ENCODE results near the gene CIBAR2. TPM values are rescaled to one million over a fixed set of nuclear protein-coding genes. Genes with fewer than 3 reads are reported as not detected.

Gene CIBAR2
- total RNA-seq, 2 experiments from 2014 or later: not detected

DNA sequence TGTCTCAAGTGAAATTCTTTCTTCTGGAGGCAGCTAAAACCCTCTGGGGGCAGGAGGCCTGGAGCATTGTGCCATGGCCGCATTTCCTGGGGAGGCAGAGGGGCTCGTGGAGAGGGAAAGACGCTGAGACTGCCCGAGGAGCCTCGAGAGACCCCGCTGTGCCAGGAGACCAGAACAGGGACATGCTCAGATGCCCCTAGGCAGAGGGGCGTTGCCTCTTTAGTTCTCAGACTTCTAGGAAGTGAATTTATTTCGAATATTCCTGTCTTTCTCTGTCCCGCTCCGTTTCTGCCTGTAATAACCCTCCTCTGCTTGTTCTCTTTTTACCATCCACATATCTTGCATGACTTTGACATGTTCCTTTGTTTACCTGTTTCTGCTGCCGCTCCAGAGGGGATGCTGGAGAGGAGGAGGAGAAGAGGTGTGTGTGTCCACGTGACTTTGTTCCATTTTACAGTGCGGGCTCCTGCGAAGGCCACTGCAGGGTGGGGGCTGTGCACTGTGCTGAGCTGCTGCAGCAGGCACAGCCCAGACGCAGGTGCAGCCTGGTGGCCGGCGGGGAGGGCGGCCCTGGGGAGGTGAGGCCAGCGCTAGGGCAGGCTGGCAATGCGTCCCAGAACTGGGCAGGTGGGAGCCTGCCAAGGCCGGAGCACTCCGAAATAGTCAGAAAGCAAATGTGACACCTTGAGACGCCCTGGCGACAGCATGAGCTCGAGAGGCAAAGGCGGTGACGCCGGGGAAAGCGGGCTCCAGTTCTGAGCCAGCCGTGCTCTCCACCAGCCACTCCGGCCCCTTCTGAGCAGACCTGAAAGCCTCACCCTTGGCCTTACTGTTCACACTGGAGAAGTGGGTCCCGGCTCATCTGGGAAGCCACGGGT lies 29.9 kb downstream of the CIBAR2 start:
- Histone ChIP-seq H3K9me3 (ENCODE audit: control insufficient read depth in 1 of 2, insufficient read depth in 1 of 2, low read length in 2 of 2) (no peaks in the 10 kb centered on the region), H3K36me3 (ENCODE audit: insufficient read depth, low read length) (peaks cover 12% of the 10 kb centered on the region), H3K4me3 (ENCODE audit: low read length) (no peak overlapping the region), H3K4me1 (ENCODE audit: insufficient read depth, low read length) (peaks cover 17% of the 10 kb centered on the region), H3K27me3 (ENCODE audit: control insufficient read depth in 1 of 2, insufficient read depth in 2 of 2, low read length in 2 of 2) (no peaks in the 10 kb centered on the region), H3K27ac (ENCODE audit: low read depth in 1 of 2, low read length in 2 of 2) (no peak overlapping the region)
- Mint-ChIP-seq H3K9me3 (no peaks in the 10 kb centered on the region), H3K36me3 (ENCODE audit: low read depth) (peaks cover 31% of the 10 kb centered on the region), H3K4me3 (no peak overlapping the region), H3K27ac (no peak overlapping the region), H3K27me3 (no peaks in the 10 kb centered on the region), H3K4me1 (ENCODE audit: low read depth) (peaks cover 20% of the 10 kb centered on the region)
- TF ChIP-seq, protein P1, sequence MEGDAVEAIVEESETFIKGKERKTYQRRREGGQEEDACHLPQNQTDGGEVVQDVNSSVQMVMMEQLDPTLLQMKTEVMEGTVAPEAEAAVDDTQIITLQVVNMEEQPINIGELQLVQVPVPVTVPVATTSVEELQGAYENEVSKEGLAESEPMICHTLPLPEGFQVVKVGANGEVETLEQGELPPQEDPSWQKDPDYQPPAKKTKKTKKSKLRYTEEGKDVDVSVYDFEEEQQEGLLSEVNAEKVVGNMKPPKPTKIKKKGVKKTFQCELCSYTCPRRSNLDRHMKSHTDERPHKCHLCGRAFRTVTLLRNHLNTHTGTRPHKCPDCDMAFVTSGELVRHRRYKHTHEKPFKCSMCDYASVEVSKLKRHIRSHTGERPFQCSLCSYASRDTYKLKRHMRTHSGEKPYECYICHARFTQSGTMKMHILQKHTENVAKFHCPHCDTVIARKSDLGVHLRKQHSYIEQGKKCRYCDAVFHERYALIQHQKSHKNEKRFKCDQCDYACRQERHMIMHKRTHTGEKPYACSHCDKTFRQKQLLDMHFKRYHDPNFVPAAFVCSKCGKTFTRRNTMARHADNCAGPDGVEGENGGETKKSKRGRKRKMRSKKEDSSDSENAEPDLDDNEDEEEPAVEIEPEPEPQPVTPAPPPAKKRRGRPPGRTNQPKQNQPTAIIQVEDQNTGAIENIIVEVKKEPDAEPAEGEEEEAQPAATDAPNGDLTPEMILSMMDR (IDR thresholded peaks at IDR 0.05): no peak
- POLR2A ChIA-PET: no interaction called here
- ATAC-seq (ENCODE audit: poor library complexity) (no peak), DNase-seq (no peak)
- CTCF ChIA-PET: no interaction called here
- intact Hi-C loops (cut with DNase I, micrococcal nuclease): loop anchor here in 1 of 2 experiments (10.0 kb wide), 1 partner anchor 328 kb away; no protein-coding TSS in a partner anchor

DNA sequence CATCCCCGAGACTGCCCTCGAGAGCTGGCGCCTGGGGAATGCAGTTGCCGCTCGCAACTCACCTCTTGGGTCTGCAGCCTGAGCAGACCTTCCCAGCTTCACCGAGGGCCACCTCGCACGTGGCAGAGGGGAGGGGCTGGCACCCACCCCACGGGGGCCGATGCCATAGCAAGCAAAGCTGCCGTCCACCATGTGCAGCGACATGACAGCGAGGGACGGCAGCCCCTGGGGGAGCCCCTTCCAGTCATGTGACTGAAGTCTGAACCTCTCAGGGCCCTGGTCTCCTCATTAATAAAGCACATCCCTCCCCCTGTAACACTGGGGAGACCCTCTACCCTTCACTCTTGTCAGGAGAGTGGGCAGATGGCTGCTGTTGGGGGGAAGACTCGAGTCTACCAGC lies 30.5 kb downstream of the CIBAR2 start:
- no peak overlapping the region for H3K27ac Mint-ChIP-seq
- intact Hi-C loops (cut with DNase I, micrococcal nuclease): loop anchor here in 1 of 2 experiments (10.0 kb wide), 1 partner anchor 327 kb away; no protein-coding TSS in a partner anchor
- POLR2A ChIA-PET: no interaction called here

DNA sequence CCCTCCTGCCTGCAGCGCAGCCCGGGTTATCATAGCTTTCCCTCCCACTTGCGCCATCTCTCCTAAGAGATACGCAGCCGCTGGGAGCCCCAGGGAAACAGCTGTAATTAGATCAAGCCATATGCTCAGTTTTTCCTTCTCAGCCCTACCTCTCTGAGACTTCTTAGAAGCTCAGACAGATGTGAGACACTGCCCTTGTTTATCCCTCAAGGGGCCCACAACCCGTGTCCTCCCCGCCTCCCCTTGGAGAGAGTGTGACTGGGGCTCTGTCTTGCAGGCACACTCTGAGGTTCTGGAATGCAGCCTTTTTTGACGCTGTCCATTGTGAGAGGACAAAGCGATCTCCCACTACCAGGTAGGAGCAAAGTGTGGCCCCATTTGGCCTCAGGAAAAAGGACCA lies 31.2 kb downstream of the CIBAR2 start:
- CTCF ChIA-PET: no interaction called here
- no peak for ATAC-seq (ENCODE audit: poor library complexity)
- H3K4me3 Mint-ChIP-seq: no peak overlapping the region
- intact Hi-C loops (cut with DNase I, micrococcal nuclease): loop anchor here in 1 of 2 experiments (10.0 kb wide), 1 partner anchor 326 kb away; no protein-coding TSS in a partner anchor
- TF ChIP-seq, protein P1 (IDR thresholded peaks at IDR 0.05): no peak
- H3K27me3 ChIP-seq (ENCODE audit: control insufficient read depth in 1 of 2, insufficient read depth in 2 of 2, low read length in 2 of 2): no peaks in the 10 kb centered on the region
- H3K27ac Mint-ChIP-seq: no peak overlapping the region
- H3K4me3 ChIP-seq (ENCODE audit: low read length): no peak overlapping the region
- H3K27ac ChIP-seq (ENCODE audit: low read depth in 1 of 2, low read length in 2 of 2): no peak overlapping the region
- H3K9me3 Mint-ChIP-seq: no peaks in the 10 kb centered on the region
- peaks cover 12% of the 10 kb centered on the region for H3K4me1 Mint-ChIP-seq (ENCODE audit: low read depth)
- H3K36me3 ChIP-seq (ENCODE audit: insufficient read depth, low read length): peaks cover 17% of the 10 kb centered on the region
- POLR2A ChIA-PET: no interaction called here
- H3K9me3 ChIP-seq (ENCODE audit: control insufficient read depth in 1 of 2, insufficient read depth in 1 of 2, low read length in 2 of 2): no peaks in the 10 kb centered on the region
- no peak for DNase-seq
- H3K36me3 Mint-ChIP-seq (ENCODE audit: low read depth): peaks cover 41% of the 10 kb centered on the region
- no peaks in the 10 kb centered on the region for H3K27me3 Mint-ChIP-seq
- H3K4me1 ChIP-seq (ENCODE audit: insufficient read depth, low read length): peaks cover 6% of the 10 kb centered on the region

More for the DNA sequence above, 30.5 kb downstream of the CIBAR2 start:
- peaks cover 15% of the 10 kb centered on the region for H3K4me1 Mint-ChIP-seq (ENCODE audit: low read depth)
- Histone ChIP-seq H3K4me3 (ENCODE audit: low read length) (no peak overlapping the region), H3K27me3 (ENCODE audit: control insufficient read depth in 1 of 2, insufficient read depth in 2 of 2, low read length in 2 of 2) (no peaks in the 10 kb centered on the region), H3K36me3 (ENCODE audit: insufficient read depth, low read length) (peaks cover 17% of the 10 kb centered on the region), H3K27ac (ENCODE audit: low read depth in 1 of 2, low read length in 2 of 2) (no peak overlapping the region), H3K9me3 (ENCODE audit: control insufficient read depth in 1 of 2, insufficient read depth in 1 of 2, low read length in 2 of 2) (no peaks in the 10 kb centered on the region), H3K4me1 (ENCODE audit: insufficient read depth, low read length) (peaks cover 13% of the 10 kb centered on the region)
- ATAC-seq (ENCODE audit: poor library complexity) (no peak), DNase-seq (no peak)
- H3K27me3 Mint-ChIP-seq: no peaks in the 10 kb centered on the region
- TF ChIP-seq, protein P1 (IDR thresholded peaks at IDR 0.05): no peak
- no peaks in the 10 kb centered on the region for H3K9me3 Mint-ChIP-seq
- CTCF ChIA-PET: no interaction called here
- no peak overlapping the region for H3K4me3 Mint-ChIP-seq
- H3K36me3 Mint-ChIP-seq (ENCODE audit: low read depth): peaks cover 34% of the 10 kb centered on the region
